Measurements from ENCODE around the gene PET100.

DNA sequence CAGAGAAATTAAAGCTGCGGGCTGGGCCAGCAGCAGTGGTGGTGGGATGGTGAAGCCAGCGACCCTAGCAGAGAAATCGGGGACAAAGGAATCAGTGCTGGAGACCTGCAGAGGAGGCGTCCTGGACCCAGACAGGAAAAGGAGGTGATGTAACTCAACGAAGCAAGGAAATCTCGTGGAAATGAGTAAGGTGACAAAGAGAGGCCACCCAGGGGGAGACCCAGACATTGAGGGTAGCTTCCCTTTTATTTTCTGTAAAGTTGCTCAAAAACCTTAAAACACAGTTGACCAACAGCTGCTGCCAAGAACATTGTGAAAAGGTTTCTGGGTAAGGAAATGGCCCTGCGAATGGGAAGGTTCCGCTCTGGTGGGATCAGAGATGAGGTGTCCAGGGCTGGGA lies 26.0 kb downstream of the PET100 start:
- TF ChIP-seq EZH2 (IDR thresholded peaks at IDR 0.05; ENCODE audit: borderline replicate concordance, low read depth, low read length, poor library complexity, severe bottlenecking) = no peak
- TF ChIP-seq, protein P1, sequence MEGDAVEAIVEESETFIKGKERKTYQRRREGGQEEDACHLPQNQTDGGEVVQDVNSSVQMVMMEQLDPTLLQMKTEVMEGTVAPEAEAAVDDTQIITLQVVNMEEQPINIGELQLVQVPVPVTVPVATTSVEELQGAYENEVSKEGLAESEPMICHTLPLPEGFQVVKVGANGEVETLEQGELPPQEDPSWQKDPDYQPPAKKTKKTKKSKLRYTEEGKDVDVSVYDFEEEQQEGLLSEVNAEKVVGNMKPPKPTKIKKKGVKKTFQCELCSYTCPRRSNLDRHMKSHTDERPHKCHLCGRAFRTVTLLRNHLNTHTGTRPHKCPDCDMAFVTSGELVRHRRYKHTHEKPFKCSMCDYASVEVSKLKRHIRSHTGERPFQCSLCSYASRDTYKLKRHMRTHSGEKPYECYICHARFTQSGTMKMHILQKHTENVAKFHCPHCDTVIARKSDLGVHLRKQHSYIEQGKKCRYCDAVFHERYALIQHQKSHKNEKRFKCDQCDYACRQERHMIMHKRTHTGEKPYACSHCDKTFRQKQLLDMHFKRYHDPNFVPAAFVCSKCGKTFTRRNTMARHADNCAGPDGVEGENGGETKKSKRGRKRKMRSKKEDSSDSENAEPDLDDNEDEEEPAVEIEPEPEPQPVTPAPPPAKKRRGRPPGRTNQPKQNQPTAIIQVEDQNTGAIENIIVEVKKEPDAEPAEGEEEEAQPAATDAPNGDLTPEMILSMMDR (conservative IDR thresholded peaks at IDR 0.05; ENCODE audit: low read depth, low read length) = no peak
